ENCODE results near the gene DNM2. TPM values are rescaled to one million over a fixed set of nuclear protein-coding genes. Genes with fewer than 3 reads are reported as not detected.
"Not testable (repeated sequence)": the region's sequence is repeated elsewhere in the genome, so short reads cannot be mapped to it uniquely, and the experiment has no call there.

Gene DNM2
- polyA plus RNA-seq, 1 donor: 87.4 TPM

GRCh38 chr19:10838377-10838776 is 120.5 kb downstream of the DNM2 start:
- no peak for DNase-seq

GRCh38 chr19:10839114-10840050 is 121.5 kb downstream of the DNM2 start:
- DNase-seq: no peak

GRCh38 chr19:10842788-10843187 is 124.9 kb downstream of the DNM2 start:
- no peak for DNase-seq

GRCh38 chr19:10846500-10847202 is 128.8 kb downstream of the DNM2 start:
- no peak for DNase-seq

- peak; percentile 64 for DNase-seq
These were observed 130.5 kb downstream of the DNM2 start, which contains the start of gene C19orf38 for GRCh38 chr19:10848230-10848856. Gene C19orf38 (plus strand): TSS chr19:10848415. CDS start chr19:10848509, 94 bp downstream.

DNA sequence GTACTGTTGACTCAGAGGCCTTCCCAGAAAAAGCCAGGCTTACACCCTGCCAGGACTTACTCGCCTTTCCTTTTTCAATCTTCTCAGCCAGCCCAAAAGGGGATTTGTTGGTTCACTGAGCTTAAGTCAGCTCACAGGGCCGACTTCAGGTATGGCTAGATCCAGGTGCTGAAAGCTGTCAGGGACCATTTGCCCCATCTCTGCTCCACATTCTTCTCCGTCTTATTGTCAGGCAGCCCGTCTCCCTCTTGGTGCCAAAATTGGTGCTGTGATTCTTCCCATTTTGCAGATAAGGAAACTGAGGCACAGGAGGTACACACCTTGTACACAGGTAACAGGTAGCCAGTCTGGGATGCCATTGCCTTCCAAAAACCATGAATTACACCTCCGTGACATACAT is 132.8 kb downstream of the DNM2 start:
- DNase-seq: no peak

DNA sequence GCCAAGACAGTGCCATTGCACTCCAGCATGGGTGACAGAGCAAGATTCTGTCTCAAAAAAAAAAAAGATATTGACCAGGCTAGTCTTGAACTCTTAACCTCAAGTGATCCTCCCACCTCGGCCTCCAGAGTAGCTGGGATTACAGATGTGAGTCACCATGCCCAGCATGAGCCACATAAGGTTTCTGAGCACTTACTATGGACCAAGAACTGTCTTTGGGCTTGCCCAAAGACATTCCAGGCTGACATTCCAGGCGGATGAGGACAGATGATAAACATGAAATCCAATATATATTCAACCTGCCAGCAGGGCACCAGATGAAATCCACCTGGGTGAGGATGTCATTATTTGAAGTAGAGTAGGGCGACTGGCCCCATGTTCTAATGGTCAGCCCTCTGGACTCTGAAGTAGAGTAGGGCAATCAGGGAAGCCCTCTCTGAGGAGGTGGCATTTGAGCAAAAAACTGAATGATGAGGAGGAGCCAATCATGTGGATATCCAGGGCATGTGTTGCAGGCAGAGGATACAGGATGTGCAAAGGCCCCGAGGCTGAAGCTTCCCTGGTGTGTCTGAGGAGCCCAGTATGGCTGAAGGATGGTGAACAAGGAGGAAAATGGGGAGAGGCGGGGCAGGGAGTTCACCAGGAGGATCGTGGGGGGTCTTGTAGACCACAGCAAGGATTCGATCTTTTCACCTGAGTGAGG is 134.4 kb downstream of the DNM2 start:
- no peak for DNase-seq

DNA sequence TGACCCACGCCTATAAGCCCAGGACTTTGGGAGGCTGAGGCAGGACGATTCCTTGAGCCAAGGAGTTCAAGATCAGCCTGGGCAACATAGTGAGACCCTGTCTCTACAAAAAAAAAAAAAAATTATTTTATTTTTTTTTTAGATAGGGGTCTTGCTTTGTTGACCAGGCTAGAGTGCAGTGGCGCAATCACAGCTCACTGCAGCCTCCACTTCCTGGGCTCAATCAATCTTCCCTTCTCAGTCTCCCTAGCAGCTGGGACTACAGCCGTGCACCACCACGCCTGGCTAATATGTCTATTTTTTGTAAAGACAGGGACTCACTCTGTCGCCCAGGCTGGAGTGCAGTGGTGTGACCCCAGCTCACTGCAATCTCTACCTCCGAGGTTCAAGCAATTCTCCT is 135.1 kb downstream of the DNM2 start:
- DNase-seq: no peak

- no peak for DNase-seq
These were observed 136.6 kb downstream of the DNM2 start for GRCh38 chr19:10854350-10855089.

DNA sequence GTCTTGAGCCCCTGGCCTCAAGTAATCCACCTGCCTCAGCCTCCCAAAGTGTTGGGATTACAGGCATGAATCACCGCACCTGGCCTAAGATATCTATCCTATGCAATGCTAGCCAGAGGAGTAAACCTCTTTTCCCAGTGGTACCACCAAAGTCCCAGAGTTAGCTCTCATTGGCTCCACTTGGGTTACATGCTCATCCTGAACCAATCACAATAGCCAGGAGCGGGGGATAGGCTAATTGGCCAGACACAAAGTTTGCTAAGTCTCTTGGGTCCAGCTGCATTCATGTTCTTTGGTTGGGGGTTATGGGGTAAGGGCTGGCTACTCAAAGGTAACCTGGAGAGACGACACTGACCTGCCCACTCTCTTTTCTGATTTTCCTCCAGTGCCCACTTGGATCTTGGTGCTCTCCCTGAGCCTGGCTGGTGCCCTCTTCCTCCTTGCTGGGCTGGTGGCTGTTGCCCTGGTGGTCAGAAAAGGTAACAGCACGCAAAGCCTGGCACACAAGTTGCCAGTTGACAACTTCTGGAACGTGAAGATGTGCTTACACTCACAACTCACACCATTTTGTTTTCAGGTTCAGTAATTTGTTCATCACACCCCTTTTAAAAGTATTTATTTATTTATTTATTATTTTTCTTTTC is 138.1 kb downstream of the DNM2 start:
- DNase-seq: no peak

- DNase-seq: not testable (repeated sequence)
These were observed 139.0 kb downstream of the DNM2 start for GRCh38 chr19:10856899-10857298.

- DNase-seq: no peak
These were observed 140.4 kb downstream of the DNM2 start for GRCh38 chr19:10858204-10858828.

GRCh38 chr19:10861103-10861651 is 143.3 kb downstream of the DNM2 start:
- DNase-seq: no peak

DNA sequence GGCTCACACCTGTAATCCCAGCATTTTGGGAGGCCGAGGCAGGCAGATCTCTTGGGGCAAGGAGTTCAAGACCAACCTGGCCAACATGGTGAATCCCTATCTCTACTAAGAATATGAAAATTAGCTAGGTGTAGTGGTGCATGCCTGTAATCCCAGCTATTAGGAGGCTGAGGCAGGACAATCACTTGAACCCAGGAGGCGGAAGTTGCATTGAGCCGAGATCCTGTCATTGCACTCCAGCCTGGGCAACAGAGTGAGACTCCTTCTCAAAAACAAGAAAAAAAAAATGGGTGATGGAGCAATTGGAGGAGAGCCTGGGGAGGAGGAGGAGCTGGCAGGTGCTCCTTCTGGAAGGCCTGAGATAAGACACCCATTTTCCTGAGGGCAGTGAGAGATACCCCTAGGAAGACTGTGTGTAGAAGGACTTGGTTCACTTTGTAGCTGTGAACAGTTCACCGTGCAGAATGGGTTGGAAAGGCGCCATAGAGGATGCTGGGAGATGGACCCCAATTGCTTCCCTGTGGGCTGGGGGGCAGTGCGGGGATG is 144.8 kb downstream of the DNM2 start:
- DNase-seq: no peak

- no peak for DNase-seq
These were observed 145.3 kb downstream of the DNM2 start for GRCh38 chr19:10863107-10863717.

GRCh38 chr19:10864538-10864899 is 146.6 kb downstream of the DNM2 start:
- peak; percentile 85 for DNase-seq

GRCh38 chr19:10866495-10866894 is 148.6 kb downstream of the DNM2 start:
- DNase-seq: no peak

- DNase-seq: no peak
These were observed 151.1 kb downstream of the DNM2 start for GRCh38 chr19:10868872-10869547.

DNA sequence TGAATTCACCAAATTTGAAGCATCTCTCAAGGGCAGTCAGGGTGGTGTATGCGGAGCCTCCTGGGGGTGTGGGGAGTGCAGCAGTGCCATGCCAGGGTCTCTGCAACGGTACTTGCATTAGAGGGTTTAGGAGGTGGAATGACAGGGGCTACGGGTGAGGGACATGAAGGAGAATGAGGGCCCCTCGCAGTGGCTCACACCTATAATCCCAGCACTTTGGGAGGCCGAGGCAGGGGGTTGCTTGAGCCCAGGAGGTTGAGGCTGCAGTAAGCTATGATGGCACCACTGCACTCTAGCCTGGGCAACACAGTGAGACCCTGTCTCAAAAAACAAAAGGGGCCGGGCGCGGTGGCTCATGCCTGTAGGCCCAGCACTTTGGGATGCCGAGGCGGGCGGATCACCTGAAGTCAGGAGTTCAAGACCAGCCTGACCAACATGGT is 152.0 kb downstream of the DNM2 start:
- not testable (repeated sequence) for DNase-seq

All from hindlimb muscle (tissue), 1 donor.